ENCODE results near the gene HEG1.

The HEG1 gene

GRCh38 chr3:125068265-125068664 is 12.5 kb upstream of the HEG1 start:
- DNase-seq, result no peak

DNA sequence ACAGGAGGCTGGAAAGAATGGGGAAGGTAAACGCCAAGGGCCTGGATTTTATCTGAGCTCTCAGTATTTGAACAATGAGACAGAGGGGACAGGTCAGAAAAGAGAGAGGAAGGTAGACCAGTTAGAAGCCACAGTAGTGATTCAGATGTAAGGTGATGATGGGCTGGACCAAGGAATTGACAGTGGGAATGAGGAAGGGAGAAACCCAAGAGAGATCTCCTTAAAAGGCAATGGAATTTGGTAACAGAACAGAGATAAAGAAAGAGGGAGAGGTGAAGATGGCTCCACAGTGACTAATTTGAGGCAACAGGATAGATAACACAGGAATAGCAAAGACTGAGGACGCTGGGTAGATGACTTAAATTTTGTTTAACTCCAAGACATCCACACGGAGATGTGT is 11.4 kb upstream of the HEG1 start:
- DNase-seq, result no peak

GRCh38 chr3:125062904-125063618 is 7.3 kb upstream of the HEG1 start:
- no peak for DNase-seq

GRCh38 chr3:125061646-125062045 is 5.8 kb upstream of the HEG1 start:
- DNase-seq, result no peak

- DNase-seq, result no peak
These were observed 5.4 kb upstream of the HEG1 start for GRCh38 chr3:125061170-125061569.

- DNase-seq, result no peak
These were observed 3.9 kb upstream of the HEG1 start for GRCh38 chr3:125059488-125060245.

GRCh38 chr3:125058959-125059358 is 3.2 kb upstream of the HEG1 start:
- DNase-seq, result no peak

DNA sequence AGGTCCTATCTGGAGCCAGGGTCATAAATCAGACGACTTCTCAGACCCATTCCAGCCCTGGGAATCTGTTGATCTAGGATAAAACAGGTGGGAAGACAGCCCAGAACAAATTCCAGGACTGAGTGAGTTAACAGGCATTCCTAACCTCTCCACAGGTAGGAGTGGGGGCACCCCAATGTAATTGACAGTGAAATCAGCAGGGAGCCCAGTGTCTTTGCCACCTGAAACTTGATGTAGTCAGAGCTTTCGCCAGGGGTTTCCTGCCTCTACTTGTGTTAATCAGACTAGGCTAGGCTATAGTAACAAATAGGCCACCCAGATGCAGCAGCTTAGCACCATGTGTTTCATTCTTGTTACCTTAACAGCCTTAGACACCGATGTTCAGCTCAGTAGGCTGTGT is 2.7 kb upstream of the HEG1 start:
- no peak for DNase-seq

- DNase-seq, result no peak
These were observed 1.5 kb upstream of the HEG1 start for GRCh38 chr3:125057186-125057850.

DNA sequence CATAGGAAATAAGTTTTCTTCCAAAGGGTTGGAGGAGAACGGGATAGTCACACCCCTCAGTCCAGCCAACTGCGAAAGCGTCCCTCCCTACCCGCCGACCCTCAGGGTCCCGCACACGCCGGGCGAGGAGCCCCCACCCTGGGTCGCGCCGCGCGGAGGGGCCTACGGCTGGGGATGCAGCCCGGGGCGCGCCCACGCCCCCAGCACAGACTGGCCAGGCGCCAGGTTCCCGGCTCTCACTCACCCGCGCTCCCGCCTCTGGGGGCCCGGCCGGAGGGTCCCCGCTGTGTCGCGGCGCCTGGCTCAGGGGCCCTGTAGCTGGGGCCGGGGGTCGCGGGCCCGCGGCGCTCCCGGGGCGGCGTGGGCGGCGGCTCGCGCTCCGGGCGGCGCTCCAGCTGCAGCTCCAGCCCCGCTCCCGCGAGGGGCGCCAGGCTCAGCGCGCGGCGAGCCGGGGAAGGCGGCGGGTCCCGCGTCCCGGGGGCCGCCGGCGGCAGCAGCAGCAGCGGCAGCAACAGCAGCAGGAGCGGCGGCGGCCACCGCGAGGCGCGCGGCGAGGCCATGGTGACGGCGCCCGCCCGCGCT is 375 bp downstream of the HEG1 start:
- DNase-seq, result no peak

DNA sequence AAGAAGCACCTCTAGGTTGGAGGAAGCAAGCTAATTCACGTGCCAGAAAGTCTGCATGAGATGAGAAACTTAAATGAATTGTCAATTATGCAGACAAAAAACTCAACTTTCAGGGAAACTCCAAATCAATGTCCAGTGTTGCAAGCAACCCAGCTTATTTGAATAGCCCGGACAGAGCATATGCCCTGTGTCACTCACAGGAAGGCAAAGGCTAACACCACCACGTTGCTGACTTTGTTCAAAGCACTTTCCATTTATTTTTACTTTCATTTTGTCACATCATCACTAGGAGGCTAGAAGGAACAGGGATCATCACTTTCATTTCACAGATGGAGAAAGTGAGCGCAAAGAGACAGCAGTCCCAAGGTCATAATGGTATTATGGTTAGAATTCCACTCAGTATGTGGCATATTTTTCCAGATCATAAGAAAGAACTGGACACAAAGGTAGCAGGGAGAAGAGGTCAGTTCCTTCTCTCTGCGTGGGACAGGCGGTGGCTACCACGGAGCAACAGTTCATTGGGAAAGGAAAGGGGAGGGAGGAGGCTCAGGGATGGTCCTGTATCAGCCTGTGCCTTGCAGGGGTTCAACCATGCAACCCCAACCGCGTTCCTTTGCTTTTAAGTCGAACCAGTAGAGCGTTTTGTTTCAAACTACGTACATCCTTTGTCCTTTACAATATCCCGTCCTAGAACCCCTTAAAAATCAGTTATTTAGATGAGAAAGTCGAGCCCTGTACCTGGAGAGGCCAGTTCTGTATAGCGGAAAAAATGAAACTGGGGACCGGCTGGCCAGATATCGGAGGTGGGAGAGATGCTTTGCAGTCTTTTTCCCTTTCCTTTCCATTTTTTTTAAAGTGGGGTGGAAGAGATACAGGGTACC is 1.1 kb downstream of the HEG1 start:
- peak; percentile 36 for DNase-seq

DNA sequence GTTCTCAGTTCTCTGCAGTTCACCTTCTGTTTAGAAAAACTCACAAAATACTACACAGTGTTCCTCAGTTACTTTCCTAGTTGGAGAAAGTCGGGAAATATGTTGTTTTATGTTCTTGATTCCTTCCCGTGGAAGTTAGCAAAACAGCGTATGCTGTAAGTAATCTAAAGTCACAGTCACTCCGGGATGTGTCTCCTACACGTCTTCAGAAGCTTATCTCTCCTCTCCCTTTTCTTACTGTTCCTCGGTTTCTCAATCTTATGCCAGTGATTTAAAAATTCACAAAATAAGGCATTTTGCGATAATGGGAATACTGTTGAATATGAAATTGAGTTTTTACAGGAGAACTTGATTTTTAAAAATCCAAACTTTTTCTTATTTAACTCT is 1.7 kb downstream of the HEG1 start:
- DNase-seq, result no peak

DNA sequence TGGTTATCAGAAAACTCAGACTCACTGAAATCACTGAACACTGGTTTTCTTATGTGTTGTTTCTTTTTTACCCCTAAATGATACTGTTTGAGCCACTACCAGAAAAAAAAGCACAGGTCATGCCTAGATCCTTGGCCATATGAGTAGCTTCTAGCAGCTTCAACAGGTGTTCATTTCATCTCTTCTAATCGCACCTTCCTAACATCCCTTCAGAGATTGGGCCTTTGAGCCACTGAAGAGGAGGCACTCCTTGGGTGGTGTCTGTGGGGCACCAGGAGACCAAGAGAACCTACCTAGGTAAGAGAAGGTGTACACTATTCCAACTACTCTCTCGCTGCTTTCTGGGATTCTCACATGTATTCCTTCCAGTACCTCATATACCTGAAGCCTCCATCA is 2.5 kb downstream of the HEG1 start:
- no peak for DNase-seq

DNA sequence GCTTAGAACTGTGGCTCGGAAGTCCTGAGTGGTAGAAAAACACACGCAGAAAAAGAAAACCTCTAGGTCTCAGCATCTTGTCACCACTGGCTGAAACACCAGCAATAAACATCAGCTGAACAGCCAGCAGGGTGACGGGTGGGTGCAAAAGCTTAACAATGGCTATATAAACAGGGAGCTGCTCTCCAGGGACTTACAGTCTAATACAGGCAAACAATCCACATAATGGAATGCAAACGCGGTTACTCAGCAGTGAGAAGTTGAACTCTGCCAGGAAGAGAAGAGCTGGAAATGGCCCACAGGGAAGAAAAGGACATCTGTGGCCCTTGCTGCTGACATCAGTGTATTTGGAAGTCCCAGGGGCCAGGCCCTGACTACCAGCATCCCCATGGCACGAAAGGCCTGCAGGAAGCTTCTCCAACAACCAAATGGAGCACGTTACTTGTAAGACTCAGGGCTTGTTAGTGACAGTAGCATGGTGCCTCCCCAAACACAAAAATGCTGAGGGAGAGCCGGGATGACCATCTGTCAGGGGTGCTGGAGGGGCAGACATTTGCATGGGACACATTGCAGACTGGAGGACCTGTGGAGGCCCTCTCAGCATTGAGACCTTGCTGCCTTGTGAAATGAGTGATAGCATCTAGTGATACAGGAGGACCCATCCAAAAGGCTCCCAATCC is 3.0 kb downstream of the HEG1 start:
- DNase-seq, result no peak

GRCh38 chr3:125051715-125052581 is 3.8 kb downstream of the HEG1 start:
- DNase-seq, result no peak

- DNase-seq, result no peak
These were observed 4.6 kb downstream of the HEG1 start for GRCh38 chr3:125051205-125051604.

DNA sequence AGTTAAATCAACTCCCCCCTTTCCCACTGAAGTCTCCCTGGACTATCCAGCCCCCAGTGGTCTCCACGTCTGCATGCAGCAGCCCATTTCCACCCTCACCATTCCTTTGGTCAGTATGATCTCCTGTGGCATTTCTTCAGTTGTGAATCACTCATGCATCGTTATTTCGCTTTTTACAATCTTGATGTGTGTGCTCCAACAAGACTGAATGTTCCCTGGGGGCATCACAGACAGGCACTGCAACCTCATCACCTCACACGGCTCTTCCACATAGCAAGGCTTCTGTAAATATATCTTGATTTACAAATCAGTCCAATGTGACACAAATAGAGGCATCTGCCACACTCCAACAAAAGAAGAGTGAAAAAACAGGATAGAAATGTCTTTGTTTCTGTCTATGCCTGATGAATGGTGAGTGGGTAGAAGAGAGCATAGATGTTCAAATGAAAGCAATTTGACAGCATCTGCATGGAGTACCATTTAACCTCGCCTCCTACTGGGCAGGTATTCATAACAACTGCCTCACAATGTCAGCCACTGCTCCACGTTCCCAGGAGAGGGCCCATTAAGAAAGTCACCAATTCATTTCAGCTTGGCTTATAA is 5.2 kb downstream of the HEG1 start:
- no peak for DNase-seq

DNA sequence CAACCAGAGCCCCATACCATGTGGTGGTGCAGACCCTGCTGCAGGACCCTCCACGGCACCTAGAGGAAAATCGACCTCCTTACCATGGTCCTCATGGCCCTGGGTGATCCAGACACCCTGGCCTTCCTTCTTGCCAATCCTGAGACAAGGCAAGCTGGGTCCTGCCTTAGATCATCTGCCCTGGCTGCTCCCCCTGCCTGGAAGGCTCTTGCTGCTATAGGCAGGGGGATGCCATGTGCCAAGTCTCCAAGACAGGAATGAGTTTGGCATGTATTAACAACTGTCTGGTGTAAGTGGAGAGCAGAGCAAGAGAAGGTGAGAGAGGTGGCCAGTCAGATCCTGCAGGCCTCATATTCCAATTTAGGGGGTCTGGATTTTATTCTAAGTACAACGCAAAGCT is 7.5 kb downstream of the HEG1 start:
- no peak for DNase-seq

- no peak for DNase-seq
These were observed 9.8 kb downstream of the HEG1 start for GRCh38 chr3:125045965-125046364.

- DNase-seq, result no peak
These were observed 10.6 kb downstream of the HEG1 start for GRCh38 chr3:125045194-125045593.
